ENCODE data around the gene CHAF1B. TPM values are rescaled to one million over a fixed set of nuclear protein-coding genes. Genes with fewer than 3 reads are reported as not detected.

The CHAF1B gene
- polyA plus RNA-seq, 3 donors = 0.24 TPM; not detected in 2

DNA sequence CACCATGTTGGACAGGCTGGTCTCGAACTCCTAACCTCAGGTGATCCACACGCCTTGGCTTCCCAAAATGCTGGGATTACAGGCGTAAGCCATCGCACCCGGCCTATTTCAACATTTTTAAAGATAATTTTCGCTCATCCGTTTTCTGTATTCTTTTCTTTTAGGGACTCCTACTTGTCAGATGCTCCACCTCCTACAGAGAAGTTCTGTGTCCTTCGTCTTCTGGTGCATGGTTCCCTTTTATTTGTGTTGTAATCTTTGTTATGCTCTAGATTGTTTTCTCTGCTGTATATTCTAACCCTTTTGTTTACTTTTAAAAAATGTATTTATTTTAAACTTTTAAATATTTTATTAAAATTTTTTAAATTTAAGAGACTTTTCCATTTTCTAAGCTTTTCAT lies 66.3 kb downstream of the CHAF1B start:
- Histone ChIP-seq H3K4me1 (ENCODE audit: control insufficient read depth in 1 of 2, insufficient read depth in 2 of 2, low read length in 2 of 2) (no peaks in the 10 kb centered on the region), H3K4me2 (replicated peaks; ENCODE audit: extremely low read depth, low read length, poor library complexity, severe bottlenecking) (no peak overlapping the region), H3K9me3 (replicated peaks in 1 of 2; ENCODE audit: control insufficient read depth in 1 of 2, insufficient read depth in 1 of 2, low read length in 2 of 2) (no peaks in the 10 kb centered on the region), H3K9ac (ENCODE audit: insufficient read depth, low read length, poor library complexity, severe bottlenecking) (no peak overlapping the region), H3K27me3 (ENCODE audit: control insufficient read depth in 2 of 2, insufficient read depth in 2 of 2, low read length in 2 of 2) (no peaks in the 10 kb centered on the region), H4K20me1 (ENCODE audit: insufficient read depth, low read length) (no peaks in the 10 kb centered on the region), H3K27ac (ENCODE audit: low read depth in 1 of 2, low read length in 2 of 2) (no peak overlapping the region), H2AFZ (ENCODE audit: insufficient read depth, low read depth, low read length, poor library complexity, severe bottlenecking) (no peak overlapping the region), H3K4me3 (replicated peaks in 1 of 3; ENCODE audit: low read depth in 2 of 3, low read length in 3 of 3) (no peak overlapping the region), H3K79me2 (ENCODE audit: insufficient read depth, low read length) (no peaks in the 10 kb centered on the region), H3K36me3 (replicated peaks in 1 of 2; ENCODE audit: control insufficient read depth in 1 of 2, insufficient read depth in 2 of 2, low read length in 2 of 2) (no peaks in the 10 kb centered on the region)
- intact Hi-C loops (cut with micrococcal nuclease) = no loop called here
- no CpG with 5 or more reads among the region's 8 CpGs for WGBS (ENCODE audit: insufficient coverage)
- TF ChIP-seq, protein P1, sequence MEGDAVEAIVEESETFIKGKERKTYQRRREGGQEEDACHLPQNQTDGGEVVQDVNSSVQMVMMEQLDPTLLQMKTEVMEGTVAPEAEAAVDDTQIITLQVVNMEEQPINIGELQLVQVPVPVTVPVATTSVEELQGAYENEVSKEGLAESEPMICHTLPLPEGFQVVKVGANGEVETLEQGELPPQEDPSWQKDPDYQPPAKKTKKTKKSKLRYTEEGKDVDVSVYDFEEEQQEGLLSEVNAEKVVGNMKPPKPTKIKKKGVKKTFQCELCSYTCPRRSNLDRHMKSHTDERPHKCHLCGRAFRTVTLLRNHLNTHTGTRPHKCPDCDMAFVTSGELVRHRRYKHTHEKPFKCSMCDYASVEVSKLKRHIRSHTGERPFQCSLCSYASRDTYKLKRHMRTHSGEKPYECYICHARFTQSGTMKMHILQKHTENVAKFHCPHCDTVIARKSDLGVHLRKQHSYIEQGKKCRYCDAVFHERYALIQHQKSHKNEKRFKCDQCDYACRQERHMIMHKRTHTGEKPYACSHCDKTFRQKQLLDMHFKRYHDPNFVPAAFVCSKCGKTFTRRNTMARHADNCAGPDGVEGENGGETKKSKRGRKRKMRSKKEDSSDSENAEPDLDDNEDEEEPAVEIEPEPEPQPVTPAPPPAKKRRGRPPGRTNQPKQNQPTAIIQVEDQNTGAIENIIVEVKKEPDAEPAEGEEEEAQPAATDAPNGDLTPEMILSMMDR (IDR thresholded peaks at IDR 0.05) = no peak
- no peaks in the 10 kb centered on the region for H3K36me3 Mint-ChIP-seq
- peaks cover 0 to 2% (median 0%) of the 10 kb centered on the region in 7 donors for H3K9me3 Mint-ChIP-seq
- no peak for DNase-seq
- H3K4me1 Mint-ChIP-seq = peaks cover 6% of the 10 kb centered on the region
- H3K4me3 Mint-ChIP-seq = no peak overlapping the region
- H3K27me3 Mint-ChIP-seq (ENCODE audit: low read depth in 3 of 3) = peaks cover 3 to 7% (median 6%) of the 10 kb centered on the region in 3 donors
- H3K27ac Mint-ChIP-seq = no peak overlapping the region

DNA sequence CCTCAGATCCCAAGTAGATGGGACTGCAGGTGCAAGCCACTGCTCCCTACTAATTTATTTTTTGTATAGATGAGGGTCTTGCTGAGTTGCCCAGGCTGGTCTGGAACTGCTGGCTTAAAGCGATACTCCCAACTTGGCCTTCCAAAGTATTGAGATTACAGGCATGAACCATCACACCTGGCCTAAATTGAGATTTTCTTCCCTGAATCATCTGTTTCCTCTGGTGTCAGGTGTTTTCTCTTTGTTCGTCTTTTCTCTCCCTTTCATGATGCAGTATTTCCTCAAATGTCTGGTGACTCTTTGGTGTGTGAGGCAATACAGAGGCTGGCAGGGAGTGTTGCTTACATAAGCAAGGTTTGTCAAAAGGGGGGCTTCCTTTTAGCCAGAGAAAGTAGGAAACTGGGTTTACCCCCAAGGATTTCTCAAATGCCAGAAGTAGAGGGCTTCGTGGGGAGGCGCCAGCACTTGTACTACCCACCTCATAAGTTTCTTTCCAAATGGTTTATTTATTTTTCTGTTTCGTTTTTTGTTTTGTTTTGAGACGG lies 67.2 kb downstream of the CHAF1B start:
- H3K27me3 Mint-ChIP-seq (ENCODE audit: low read depth in 3 of 3) = peaks cover 2 to 7% (median 6%) of the 10 kb centered on the region in 3 donors

More for the DNA sequence above, 67.2 kb downstream of the CHAF1B start:
- Histone ChIP-seq H3K4me3 (replicated peaks in 1 of 3; ENCODE audit: low read depth in 2 of 3, low read length in 3 of 3) (no peak overlapping the region), H3K27me3 (ENCODE audit: control insufficient read depth in 2 of 2, insufficient read depth in 2 of 2, low read length in 2 of 2) (no peaks in the 10 kb centered on the region), H3K36me3 (replicated peaks in 1 of 2; ENCODE audit: control insufficient read depth in 1 of 2, insufficient read depth in 2 of 2, low read length in 2 of 2) (no peaks in the 10 kb centered on the region), H2AFZ (ENCODE audit: insufficient read depth, low read depth, low read length, poor library complexity, severe bottlenecking) (no peak overlapping the region), H3K4me2 (replicated peaks; ENCODE audit: extremely low read depth, low read length, poor library complexity, severe bottlenecking) (no peak overlapping the region), H3K79me2 (ENCODE audit: insufficient read depth, low read length) (no peaks in the 10 kb centered on the region), H3K27ac (ENCODE audit: low read depth in 1 of 2, low read length in 2 of 2) (no peak overlapping the region), H3K9me3 (replicated peaks in 1 of 2; ENCODE audit: control insufficient read depth in 1 of 2, insufficient read depth in 1 of 2, low read length in 2 of 2) (no peaks in the 10 kb centered on the region), H4K20me1 (ENCODE audit: insufficient read depth, low read length) (no peaks in the 10 kb centered on the region), H3K4me1 (ENCODE audit: control insufficient read depth in 1 of 2, insufficient read depth in 2 of 2, low read length in 2 of 2) (no peaks in the 10 kb centered on the region), H3K9ac (ENCODE audit: insufficient read depth, low read length, poor library complexity, severe bottlenecking) (no peak overlapping the region)
- H3K9me3 Mint-ChIP-seq = peaks cover 0 to 2% (median 0%) of the 10 kb centered on the region in 7 donors
- no peak for DNase-seq
- WGBS (ENCODE audit: insufficient coverage) = no CpG with 5 or more reads among the region's 6 CpGs
- H3K36me3 Mint-ChIP-seq = no peaks in the 10 kb centered on the region
- peak overlapping the region in 1 of 7 donors; percentile 21 for H3K27ac Mint-ChIP-seq
- peak overlapping the region in 1 of 2 donors; percentile 2 for H3K4me3 Mint-ChIP-seq
- intact Hi-C loops (cut with micrococcal nuclease) = no loop called here
- TF ChIP-seq, protein P1 (IDR thresholded peaks at IDR 0.05) = no peak
- peaks cover 6% of the 10 kb centered on the region for H3K4me1 Mint-ChIP-seq

All from CD14-positive monocyte (primary cell).